ENCODE results near the gene RRP36.

Gene RRP36, protein sequence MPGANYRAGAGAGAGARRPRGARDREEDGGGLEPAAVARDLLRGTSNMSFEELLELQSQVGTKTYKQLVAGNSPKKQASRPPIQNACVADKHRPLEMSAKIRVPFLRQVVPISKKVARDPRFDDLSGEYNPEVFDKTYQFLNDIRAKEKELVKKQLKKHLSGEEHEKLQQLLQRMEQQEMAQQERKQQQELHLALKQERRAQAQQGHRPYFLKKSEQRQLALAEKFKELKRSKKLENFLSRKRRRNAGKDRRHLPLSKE

DNA sequence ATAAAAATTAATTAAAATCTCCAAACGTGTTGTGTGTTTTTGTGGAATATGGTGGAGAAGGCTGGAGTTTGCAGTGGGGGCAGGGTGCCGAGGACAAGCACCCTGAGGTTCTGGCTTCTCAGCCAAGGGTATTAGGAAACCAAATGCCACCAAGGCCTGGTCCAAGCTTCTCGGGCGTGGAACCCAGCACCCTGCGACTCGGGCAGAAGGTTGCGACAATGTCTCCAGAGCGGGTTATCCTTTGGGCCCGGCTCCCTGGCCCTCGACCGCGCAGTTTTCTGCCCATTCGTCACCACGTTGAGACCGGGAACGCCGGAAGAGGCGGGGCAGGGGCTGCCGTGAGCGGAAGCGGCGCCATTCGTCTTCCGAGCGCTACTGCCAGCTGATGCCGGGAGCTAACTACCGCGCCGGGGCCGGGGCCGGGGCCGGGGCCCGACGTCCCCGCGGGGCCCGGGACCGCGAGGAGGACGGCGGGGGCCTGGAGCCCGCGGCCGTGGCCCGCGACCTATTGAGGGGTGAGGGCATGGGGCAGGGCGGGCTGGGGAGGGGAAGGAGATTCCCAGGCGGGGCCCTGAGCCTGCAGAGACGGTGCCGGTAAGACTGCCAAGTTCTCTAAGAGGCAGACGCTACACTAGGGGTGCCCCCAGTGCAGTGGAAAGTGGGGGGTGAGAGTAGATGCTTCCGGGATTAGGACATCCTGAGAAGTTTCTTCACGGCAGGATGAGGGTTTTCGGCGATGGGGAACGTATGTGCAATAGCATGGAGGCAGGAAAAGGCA, at the start of gene RRP36:
Gene RRP36, plus strand, starts transcription at position 354 of the 778 bp plus-strand sequence. Its CDS starts 32 bp downstream, at position 386.
- TF ChIP-seq, protein P1, sequence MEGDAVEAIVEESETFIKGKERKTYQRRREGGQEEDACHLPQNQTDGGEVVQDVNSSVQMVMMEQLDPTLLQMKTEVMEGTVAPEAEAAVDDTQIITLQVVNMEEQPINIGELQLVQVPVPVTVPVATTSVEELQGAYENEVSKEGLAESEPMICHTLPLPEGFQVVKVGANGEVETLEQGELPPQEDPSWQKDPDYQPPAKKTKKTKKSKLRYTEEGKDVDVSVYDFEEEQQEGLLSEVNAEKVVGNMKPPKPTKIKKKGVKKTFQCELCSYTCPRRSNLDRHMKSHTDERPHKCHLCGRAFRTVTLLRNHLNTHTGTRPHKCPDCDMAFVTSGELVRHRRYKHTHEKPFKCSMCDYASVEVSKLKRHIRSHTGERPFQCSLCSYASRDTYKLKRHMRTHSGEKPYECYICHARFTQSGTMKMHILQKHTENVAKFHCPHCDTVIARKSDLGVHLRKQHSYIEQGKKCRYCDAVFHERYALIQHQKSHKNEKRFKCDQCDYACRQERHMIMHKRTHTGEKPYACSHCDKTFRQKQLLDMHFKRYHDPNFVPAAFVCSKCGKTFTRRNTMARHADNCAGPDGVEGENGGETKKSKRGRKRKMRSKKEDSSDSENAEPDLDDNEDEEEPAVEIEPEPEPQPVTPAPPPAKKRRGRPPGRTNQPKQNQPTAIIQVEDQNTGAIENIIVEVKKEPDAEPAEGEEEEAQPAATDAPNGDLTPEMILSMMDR (IDR thresholded peaks at IDR 0.05; ENCODE audit: control insufficient read depth, extremely low read depth, insufficient read depth): no peak
- H3K4me3 ChIP-seq (ENCODE audit: low read depth, low read length): peak within 1 kb of the TSS; percentile 99
- DNase-seq (ENCODE audit: low read depth): no peak

DNA sequence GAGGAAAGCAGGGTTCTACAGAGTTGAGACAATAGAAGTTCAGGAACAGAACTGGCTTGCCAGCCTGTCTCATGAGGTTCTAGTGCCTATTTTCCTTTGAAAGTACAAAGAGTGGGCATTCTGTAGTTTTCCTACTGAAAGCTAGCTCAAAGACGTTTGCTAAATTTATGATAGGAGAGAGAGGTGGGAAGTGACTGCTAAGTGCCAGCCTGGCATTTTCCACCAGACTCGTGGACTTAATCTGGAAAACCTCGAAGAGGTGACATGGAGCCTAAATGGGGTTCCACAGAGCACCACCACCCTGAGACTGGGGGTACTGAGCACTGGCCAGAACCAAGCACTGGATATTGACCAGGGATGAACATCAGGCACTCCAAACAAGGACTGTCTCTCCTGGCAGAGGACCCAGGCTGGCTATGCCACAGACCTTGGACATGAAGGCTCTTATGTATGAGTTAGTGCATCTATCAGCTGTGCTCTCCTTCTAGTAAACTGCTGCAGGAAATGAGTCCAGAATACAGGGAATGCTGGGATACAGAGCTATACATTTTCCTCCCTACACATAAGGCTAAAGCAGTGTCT, 49.6 kb upstream of the RRP36 start:
- TF ChIP-seq, protein P1 (IDR thresholded peaks at IDR 0.05; ENCODE audit: control insufficient read depth, extremely low read depth, insufficient read depth): no peak
- H3K4me3 ChIP-seq (ENCODE audit: low read depth, low read length): no peak overlapping the region
- DNase-seq (ENCODE audit: low read depth): no peak

DNA sequence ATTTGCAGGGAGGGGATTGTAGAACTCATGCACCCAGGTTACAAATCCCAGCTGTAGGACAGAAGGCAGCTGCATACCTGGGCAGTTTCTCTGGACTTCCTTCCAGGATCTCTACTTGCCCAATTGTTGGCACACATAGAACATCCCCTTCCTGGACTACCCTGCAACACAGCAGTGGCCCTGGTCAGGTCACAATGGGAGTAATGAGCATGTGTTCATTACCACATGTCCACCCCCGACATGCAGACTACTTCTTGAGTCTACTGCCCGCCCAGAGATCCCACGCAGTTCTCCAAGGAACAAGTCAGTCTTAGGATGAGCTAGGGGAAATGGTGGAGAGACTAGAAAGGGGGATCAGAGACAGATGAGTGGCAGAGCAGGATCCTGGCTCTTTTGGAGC, 47.5 kb upstream of the RRP36 start:
- TF ChIP-seq, protein P1 (IDR thresholded peaks at IDR 0.05; ENCODE audit: control insufficient read depth, extremely low read depth, insufficient read depth): no peak
- no peak overlapping the region for H3K4me3 ChIP-seq (ENCODE audit: low read depth, low read length)
- no peak for DNase-seq (ENCODE audit: low read depth)

DNA sequence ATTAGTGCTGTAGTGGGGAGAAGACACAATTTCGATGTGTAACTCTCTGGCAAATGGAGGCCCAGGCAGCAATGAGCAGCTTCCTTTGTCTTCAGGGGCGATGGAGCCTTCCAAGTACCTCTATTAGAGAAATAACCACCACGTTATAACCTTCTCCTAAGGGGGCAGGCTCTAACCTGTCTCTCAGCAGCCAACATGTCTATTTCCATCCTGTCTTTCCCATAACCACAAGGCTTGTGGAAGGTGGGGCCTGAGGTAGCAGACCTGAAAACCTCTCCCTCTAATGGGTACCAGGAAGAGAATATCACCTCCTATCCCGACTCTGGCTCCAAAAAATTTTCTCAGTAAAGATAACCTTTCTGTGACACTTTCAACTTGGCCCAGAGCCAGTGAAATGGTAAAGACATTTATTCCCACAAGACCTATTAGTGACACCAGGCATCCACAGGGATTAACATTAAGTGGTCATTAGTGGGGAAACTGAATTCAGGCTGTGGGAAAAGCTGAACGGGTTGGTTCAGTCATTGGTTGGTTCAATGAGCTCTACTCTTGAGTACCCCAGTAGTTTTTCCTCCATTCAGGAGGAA, 46.4 kb upstream of the RRP36 start:
- DNase-seq (ENCODE audit: low read depth): no peak
- no peak overlapping the region for H3K4me3 ChIP-seq (ENCODE audit: low read depth, low read length)
- TF ChIP-seq, protein P1 (IDR thresholded peaks at IDR 0.05; ENCODE audit: control insufficient read depth, extremely low read depth, insufficient read depth): no peak

DNA sequence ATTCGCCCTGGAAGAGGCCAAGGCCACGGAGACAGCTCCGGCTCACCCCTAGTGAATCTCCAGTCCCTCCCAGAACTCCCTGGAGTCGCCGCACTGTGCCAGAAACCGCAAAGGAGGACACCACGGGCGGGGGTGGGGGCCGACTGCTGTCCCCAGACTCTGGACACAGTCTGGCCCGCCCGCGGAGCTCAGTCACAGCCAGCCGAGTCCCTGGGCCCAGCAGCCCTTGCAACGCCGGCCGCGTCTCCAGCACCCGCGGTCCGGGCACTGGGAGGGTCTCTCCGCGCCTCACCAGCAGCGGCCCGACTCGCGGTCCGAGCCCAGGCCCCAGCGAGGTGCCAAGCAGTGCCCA, 43.0 kb upstream of the RRP36 start:
- H3K4me3 ChIP-seq (ENCODE audit: low read depth, low read length): peak overlapping the region; percentile 80
- DNase-seq (ENCODE audit: low read depth): no peak
- TF ChIP-seq, protein P1 (IDR thresholded peaks at IDR 0.05; ENCODE audit: control insufficient read depth, extremely low read depth, insufficient read depth): no peak

DNA sequence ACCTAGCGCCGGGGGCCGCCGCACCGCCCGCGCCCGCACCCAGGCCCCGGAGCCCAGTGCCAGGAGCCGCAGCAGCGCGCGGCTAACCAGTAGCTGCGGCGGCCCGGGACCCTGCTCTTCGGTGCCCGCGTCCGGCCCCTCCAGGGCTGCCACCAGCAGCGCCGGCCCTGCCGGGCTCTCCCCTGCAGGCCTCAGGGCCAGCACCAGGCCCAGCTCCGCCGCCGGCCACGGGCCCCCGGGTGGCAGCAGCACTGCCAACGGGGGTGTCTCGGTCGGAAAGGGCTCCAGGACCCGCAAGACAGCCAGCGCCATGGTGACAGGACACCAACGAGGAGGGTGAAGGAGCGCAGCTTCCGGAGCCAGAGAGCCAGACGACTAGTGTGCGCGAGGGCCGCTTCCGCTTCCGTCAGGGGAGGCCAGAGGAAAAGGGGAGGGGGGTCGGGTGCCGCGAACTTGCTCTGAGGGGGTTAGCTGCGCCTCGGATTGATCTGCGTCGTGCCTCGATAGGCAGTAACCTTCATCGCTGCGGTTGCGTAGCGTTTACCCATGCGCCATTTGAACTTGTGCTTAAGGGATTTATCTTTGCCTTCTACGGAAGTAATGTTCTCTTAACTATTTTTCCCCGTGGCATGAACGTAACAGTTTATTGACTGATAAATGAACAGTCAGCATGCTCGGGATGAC, 42.4 kb upstream of the RRP36 start, which contains the start of gene PEX6:
Gene PEX6, minus strand, starts transcription at position 343 of the 684 bp plus-strand sequence. Its CDS starts 31 bp downstream, at position 312.
- peak; percentile 35 for DNase-seq (ENCODE audit: low read depth)
- TF ChIP-seq, protein P1 (IDR thresholded peaks at IDR 0.05; ENCODE audit: control insufficient read depth, extremely low read depth, insufficient read depth): no peak
- H3K4me3 ChIP-seq (ENCODE audit: low read depth, low read length): peak within 1 kb of the TSS; percentile 80
